Stimulated activated CD4-positive, alpha-beta T cell treated with anti-CD3 and anti-CD28 coated beads, Interleukin-2, amount 100 ng/mL, for 48 hours (primary cell): ENCODE results near the gene ARHGAP22.

Experiments
- DNase-seq, 2 donors: peaks; one replicate each; pipeline ENCODE4 v3.0.0-alpha.2; 2020

The ARHGAP22 gene

GRCh38 chr10:48508791-48509772 lies 95.8 kb downstream of the ARHGAP22 start:
- no peak for DNase-seq

- DNase-seq = no peak
These were observed 96.7 kb downstream of the ARHGAP22 start for GRCh38 chr10:48507933-48508790.

- DNase-seq = no peak
These were observed 97.4 kb downstream of the ARHGAP22 start for GRCh38 chr10:48507494-48507893.

- no peak for DNase-seq
These were observed 98.5 kb downstream of the ARHGAP22 start for GRCh38 chr10:48506147-48506917.

GRCh38 chr10:48505394-48506112 lies 99.3 kb downstream of the ARHGAP22 start:
- DNase-seq = no peak

GRCh38 chr10:48504141-48504885 lies 100.6 kb downstream of the ARHGAP22 start:
- DNase-seq = no peak

GRCh38 chr10:48503293-48503911 lies 101.5 kb downstream of the ARHGAP22 start:
- DNase-seq = no peak

GRCh38 chr10:48502791-48503190 lies 102.1 kb downstream of the ARHGAP22 start:
- DNase-seq = no peak

GRCh38 chr10:48501787-48502771 lies 102.8 kb downstream of the ARHGAP22 start:
- no peak for DNase-seq

GRCh38 chr10:48501226-48501625 lies 103.6 kb downstream of the ARHGAP22 start:
- DNase-seq = no peak

- DNase-seq = no peak
These were observed 104.1 kb downstream of the ARHGAP22 start for GRCh38 chr10:48500771-48501170.

- no peak for DNase-seq
These were observed 105.8 kb downstream of the ARHGAP22 start for GRCh38 chr10:48498940-48499510.

- DNase-seq = no peak
These were observed 106.8 kb downstream of the ARHGAP22 start for GRCh38 chr10:48497780-48498770.

- DNase-seq = no peak
These were observed 107.8 kb downstream of the ARHGAP22 start for GRCh38 chr10:48496831-48497779.

GRCh38 chr10:48496105-48496830 lies 108.6 kb downstream of the ARHGAP22 start:
- DNase-seq = no peak
